HS-5 (cell line): ENCODE results near the gene PSMD14.

Experiments used
- DNase-seq: peaks from one replicate; pipeline ENCODE4 v3.0.0-alpha.2; 2012; ENCODE audit warnings: low read depth

PSMD14 gene

GRCh38 chr2:161386228-161386824, 78.1 kb downstream of the PSMD14 start:
- DNase-seq = no peak

- no peak for DNase-seq
These were observed 80.0 kb downstream of the PSMD14 start for GRCh38 chr2:161388146-161388779.

DNA sequence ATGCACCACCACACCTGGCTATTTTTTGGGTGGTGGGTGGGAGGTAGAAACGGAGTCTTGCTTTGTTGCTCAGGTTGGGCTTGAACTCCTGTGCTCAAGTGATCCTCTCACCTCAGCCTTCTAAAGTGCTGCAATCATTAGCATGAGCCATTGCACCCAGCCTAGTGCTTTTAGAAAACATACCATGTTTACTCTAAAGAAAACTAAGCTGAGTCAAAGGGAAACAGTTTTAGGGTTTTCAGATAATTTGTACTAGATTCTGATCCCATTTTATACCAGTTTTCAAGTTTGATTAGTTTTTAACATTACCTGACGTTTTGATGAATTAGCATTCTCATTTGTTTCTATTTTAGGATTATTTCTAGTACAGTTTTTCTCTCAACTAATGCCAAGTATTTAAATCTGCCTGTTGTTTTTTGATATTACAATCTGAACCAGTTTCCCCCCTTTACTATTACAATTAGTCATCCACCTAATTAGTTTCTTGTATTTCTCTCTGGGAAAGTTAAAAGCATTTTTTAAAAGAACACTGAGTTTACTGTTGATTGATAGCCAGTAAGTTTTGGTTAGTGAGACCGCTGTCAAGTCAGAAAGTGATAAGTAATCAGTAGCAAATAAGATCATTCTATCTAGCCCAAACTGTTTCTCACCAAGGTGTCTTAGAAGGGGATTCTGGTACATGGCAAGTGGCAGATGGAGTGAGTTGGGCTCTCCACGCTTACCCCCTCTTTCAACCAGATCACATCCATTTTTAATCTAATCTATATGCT, 83.7 kb downstream of the PSMD14 start:
- no peak for DNase-seq

GRCh38 chr2:161400076-161400475, 91.9 kb downstream of the PSMD14 start:
- DNase-seq = peak; percentile 46

DNA sequence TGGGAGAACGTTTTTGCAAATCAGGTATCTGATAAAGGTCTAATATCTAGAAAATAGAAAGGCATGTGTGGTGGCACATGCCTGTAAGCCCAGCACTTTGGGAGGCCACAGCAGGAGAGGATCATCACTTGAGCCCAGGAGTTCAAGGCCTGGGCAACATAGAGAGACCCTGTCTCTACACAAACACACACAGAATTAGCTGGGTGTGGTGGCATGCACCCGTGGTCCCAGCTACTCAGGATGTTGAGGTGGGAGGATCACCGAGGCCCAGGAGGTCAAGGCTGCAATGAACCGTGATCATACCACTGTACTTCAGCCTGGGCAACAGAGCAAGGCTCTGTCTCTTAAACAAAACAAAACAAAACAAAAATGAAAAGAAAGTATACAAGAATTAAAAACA, 94.1 kb downstream of the PSMD14 start:
- no peak for DNase-seq

DNA sequence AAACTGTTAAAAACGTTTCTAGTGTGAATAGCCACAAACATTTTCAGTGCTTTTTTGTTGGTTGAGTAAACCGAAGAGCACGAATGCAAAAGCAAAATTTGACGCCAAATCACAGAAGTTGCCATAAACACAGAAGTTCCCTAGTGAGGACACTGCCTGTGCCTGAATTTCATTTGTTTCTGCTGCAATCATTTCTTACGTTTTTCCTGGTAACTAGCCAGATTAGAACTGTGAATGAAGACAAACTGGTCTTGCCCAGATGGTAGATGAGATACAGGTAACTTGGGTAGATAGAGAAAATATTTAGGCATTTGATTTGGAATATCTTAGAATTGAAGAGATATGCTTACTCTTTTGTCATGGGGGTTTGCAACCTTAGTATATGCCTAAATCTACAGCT, 98.1 kb downstream of the PSMD14 start:
- no peak for DNase-seq

GRCh38 chr2:161407597-161407996, 99.4 kb downstream of the PSMD14 start:
- no peak for DNase-seq

DNA sequence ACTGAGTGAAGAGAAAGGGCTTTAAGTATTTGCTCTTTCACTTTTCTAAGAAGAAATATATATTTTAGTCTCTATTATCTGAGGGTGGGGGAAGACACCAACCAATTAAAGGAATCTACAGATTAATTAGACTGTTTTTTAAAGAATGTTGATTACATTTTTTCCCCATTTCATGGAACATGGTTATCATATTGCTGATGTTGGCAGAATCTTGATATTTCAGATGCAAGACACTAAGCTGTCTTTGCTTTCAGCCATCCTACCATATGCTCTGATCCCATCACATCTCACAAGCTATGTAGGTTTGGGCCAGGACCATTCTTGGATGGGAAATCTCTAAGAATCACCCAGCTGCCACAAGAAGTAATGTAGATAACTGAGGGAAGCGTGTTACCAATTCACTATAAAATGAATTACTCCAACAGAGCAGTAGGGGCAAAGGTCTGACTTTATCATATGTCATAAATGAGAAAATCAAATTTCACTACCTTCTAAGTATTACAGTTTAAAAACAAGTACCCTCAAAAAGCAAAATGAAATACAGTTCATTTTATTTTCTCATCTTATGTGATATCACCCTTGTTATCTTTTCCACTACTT, 101.2 kb downstream of the PSMD14 start:
- no peak for DNase-seq

DNA sequence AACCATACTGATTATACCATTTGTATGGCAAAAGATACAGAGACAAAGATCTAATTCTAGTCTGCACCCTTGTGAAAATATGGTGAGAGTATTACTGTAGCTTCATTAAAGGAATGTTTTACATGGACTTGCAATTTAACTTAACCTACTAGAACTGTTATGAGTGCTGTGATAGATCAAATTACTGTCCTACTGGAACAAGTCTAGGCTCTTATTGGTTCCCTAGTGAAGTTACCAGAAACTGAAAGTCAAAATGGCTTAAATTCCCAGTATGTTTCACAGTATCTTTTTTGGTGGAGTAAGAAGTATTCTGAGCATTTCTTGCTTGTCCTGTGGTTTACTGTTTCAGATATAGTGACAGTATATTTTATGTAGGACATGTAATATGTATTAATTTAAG, 104.1 kb downstream of the PSMD14 start:
- DNase-seq = no peak

DNA sequence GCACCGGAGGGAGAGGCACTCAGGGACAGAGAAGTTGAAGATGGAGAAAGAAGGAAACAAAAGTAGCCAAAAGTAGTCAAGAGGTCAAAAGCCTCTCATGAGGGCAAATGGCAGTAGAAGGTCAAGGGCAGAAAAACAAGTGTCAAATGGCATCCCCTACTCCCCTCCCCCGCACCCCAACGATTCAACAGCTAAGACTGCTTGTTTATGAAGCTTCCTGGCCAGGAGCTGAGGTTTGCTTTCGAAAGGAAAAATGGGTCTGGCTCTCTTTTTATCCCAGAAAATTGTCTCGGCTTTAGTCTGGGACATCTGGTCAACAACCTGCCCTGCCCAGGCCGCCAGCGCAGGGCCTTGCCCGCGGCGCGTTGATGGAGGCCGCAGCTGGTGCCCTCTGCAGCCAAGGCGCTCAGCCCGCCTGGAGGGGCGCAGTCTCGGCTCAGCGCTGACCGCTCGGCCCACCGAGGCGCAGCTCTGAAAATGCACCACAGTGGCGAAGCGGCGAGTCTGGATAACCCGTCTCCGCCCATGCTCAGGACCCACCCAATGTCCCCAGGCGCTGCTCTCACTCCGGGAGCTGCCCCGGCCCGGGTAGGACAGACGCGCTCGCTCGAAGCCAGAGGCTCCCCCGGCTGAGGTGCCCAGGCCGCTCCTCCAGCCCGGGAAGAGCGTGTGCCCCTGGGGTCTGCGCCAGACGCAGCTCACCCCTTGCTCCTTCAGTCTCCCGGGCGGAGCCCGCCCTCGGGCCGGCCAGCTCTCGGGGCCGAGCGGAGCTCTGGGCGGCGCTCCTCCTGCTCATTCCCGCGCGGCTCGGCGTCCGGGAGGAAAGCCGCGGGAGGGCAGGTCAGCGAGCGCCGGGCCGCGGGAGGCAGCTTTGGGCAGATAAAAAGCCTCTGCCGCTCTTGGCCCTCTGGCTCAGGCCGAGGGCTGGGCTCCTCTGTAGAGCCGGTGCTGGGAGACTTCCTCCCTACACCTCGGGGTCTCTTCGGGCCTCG, 106.1 kb downstream of the PSMD14 start:
- no peak for DNase-seq

GRCh38 chr2:161415034-161415986, 107.1 kb downstream of the PSMD14 start:
- no peak for DNase-seq

- DNase-seq = no peak
These were observed 107.9 kb downstream of the PSMD14 start, which contains the start of gene TBR1 for GRCh38 chr2:161415987-161416707. TSS of gene TBR1 (plus strand) at chr2:161416297. CDS start at chr2:161416411, 114 bp downstream.

DNA sequence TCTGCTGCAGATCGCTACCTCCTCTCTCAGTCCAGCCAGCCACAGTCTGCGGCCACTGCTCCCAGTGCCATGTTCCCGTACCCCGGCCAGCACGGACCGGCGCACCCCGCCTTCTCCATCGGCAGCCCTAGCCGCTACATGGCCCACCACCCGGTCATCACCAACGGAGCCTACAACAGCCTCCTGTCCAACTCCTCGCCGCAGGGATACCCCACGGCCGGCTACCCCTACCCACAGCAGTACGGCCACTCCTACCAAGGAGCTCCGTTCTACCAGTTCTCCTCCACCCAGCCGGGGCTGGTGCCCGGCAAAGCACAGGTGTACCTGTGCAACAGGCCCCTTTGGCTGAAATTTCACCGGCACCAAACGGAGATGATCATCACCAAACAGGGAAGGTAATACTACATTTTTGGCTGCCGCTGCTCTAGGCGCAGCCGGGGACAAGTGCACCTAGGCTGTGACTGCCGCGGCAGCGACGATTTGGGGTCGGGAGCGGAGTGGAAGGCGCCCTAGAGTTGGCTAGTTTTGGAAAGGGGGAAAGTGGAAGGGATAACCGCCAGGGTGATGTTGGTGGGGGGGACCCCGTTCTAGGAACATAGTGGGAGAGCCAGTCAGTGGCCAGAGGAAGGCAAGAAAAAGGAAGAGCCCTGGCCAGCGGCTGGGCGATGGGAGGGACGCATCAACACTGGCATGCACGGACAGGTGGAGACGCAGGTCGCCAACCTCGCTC, 108.6 kb downstream of the PSMD14 start:
- no peak for DNase-seq

DNA sequence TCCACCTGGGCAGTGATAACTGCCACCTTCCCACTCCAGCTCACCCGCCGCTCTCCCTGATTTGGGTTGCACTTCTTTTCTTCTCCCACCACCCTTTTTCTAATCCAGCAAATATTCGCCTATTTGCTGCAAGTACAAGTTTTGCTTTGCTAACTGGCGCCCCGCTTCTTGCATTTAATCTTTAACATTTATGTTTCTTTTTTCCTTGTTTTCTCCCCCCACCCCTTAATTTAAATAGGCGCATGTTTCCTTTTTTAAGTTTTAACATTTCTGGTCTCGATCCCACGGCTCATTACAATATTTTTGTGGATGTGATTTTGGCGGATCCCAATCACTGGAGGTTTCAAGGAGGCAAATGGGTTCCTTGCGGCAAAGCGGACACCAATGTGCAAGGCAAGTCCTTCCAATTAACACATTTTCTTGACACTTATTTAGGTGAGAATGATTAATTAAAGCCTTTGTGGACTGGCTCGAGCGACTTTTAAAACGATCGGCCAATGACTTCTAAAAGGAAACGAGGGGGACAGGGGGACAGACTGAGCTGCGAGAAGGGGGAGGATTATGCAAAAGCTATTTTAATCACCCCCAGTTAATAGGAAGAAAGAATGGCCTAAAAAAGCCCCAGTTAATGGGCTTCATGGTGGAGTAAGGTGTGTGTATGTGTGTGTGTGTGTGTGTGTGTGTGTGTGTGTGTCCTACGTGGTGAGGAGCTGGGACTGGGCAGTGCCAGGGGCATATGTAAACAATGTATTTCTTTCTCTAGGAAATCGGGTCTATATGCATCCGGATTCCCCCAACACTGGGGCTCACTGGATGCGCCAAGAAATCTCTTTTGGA, 109.4 kb downstream of the PSMD14 start:
- no peak for DNase-seq

DNA sequence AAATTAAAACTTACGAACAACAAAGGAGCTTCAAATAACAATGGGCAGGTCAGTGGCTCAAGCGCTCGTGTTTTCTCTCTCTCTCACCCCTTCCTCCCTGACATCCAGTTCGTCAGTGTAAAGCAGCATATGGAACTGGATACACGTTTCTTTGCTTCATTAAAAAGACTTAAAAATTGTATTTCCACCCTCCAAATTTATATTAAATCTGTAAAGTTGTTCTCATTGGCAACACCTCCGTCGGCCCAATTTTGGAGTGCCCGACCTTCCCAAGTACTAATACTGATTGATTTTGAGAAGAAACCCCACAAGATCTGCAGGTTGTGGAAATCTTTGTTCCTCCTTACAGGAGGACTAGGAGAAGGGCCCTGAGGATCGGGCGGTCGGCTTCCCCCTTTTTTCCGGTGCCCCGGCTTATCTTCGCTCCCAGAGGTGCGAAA, 110.1 kb downstream of the PSMD14 start:
- no peak for DNase-seq

GRCh38 chr2:161418715-161419637, 110.8 kb downstream of the PSMD14 start:
- DNase-seq = no peak

DNA sequence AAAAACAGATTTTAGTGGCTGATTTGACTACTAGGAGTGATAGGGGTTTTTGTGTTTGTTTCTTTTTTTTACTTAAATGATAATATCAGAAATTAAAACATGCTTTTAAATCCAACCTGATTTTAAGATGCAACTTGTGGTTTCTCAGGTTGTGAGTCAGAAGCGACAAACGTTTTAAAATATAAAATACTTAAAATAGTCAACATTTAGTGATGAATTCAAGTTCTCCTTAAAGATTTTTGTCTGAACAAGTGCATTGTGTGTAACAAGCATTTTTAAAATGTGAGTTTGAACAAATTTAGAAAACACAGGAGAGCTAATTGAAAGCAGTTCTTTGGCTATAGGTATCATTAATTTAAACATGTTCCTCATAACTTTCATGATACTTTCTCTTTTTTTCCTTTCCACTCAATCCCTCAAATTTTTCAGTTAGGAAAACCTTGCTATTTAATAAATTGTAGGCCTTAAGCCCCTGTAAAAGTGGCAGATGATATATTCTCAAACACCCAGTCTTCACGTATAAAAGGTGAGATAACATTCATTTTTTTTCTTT, 111.5 kb downstream of the PSMD14 start:
- no peak for DNase-seq
